ENCODE measurements around the gene STK33. TPM values are rescaled to one million over a fixed set of nuclear protein-coding genes. Genes with fewer than 3 reads are reported as not detected.

STK33 gene
- total and polyA plus RNA-seq, 2 of the 13 experiments (the other 11 are each of a cell fraction or from before 2014, with no cell fraction given), result 2.7 to 12.6 TPM

DNA sequence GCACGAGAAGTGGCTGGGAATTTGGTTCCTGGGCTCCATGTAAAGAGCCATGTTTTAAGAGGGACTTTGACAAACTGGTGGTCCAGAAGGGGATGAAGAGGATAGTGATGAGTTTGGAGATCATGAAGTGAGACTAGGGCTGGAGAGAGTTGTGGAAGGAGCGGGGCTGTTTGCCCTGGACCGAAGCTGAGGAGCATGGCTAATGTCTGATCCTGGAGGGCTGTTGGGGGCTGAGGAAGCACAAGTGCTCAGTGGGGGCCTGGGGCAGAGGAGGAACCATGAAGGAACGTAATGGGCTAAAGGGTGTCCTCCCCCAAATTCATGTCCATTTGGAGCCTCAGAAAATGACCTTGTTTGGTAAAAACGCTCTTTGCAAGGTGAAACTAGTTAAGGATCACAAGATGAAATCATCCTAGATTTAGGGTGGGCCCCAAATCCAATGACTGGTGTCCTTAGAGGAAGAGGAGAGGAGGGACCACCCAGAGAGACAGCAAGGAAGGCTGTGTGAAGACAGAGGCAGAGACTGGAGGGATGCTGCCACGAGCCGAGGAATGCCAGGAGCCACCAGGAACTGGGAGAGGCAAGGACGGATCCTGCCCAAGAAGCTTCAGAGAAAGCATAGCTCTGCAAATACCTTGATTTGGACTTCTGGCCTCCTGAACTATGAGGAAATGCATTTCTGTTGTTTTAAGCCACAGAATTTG is 223.1 kb downstream of the STK33 start:
- ATAC-seq (no peak), FAIRE-seq (no peak), DNase-seq (ENCODE audit: low spot score) (no peak)
- H3K4me2 ChIP-seq (ENCODE audit: low read depth, low read length), result no peak overlapping the region
- H4K20me1 ChIP-seq (ENCODE audit: insufficient read depth, low read length), result no peaks in the 10 kb centered on the region
- H3K27ac ChIP-seq (ENCODE audit: extremely low read length, insufficient read depth, low read length), result no peak overlapping the region
- H3K9ac ChIP-seq (ENCODE audit: insufficient read depth, low read depth, low read length), result no peak overlapping the region
- H2AFZ ChIP-seq (ENCODE audit: low read length), result no peak overlapping the region
- H3K4me3 ChIP-seq (replicated peaks in 1 of 3; ENCODE audit: insufficient read depth in 1 of 3, low read depth in 2 of 3, low read length in 3 of 3), result no peak overlapping the region
- no peaks in the 10 kb centered on the region for H3K36me3 ChIP-seq (replicated peaks in 1 of 2; ENCODE audit: control insufficient read depth in 1 of 2, insufficient read depth in 2 of 2, low read length in 2 of 2)
- H3K27me3 ChIP-seq (ENCODE audit: control insufficient read depth in 1 of 2, insufficient read depth in 2 of 2, low read length in 2 of 2), result no peaks in the 10 kb centered on the region; a peak in 1 of 5 replicates
- 41% methylated on average over 8 of the region's 8 CpGs for WGBS (ENCODE audit: low lambda C conversion rate)
- H3K4me1 ChIP-seq (ENCODE audit: insufficient read depth, low read length), result no peaks in the 10 kb centered on the region
- H3K79me2 ChIP-seq (ENCODE audit: insufficient read depth, low read length), result no peaks in the 10 kb centered on the region
- intact Hi-C loops (cut with micrococcal nuclease; ENCODE audit: unreplicated experiment) (no loop called here), in situ Hi-C loops (cut with HindIII; ENCODE audit: extremely low pct_ligation_motif_present, low pct_unique_long_range_greater_than_20kb) (no loop called here)
- no peaks in the 10 kb centered on the region for H3K9me3 ChIP-seq (ENCODE audit: low read length)
- TF ChIP-seq, protein P1, sequence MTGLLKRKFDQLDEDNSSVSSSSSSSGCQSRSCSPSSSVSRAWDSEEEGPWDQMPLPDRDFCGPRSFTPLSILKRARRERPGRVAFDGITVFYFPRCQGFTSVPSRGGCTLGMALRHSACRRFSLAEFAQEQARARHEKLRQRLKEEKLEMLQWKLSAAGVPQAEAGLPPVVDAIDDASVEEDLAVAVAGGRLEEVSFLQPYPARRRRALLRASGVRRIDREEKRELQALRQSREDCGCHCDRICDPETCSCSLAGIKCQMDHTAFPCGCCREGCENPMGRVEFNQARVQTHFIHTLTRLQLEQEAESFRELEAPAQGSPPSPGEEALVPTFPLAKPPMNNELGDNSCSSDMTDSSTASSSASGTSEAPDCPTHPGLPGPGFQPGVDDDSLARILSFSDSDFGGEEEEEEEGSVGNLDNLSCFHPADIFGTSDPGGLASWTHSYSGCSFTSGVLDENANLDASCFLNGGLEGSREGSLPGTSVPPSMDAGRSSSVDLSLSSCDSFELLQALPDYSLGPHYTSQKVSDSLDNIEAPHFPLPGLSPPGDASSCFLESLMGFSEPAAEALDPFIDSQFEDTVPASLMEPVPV (CRISPR knock-in tag; IDR thresholded peaks at IDR 0.05), result no peak
- TF ChIP-seq ZNF850 (CRISPR knock-in tag; conservative IDR thresholded peaks at IDR 0.05) (no peak), ZNF207 (IDR thresholded peaks at IDR 0.05; ENCODE audit: borderline replicate concordance) (no peak), PPARG (CRISPR knock-in tag; conservative IDR thresholded peaks at IDR 0.05) (no peak), RAD51 (IDR thresholded peaks at IDR 0.05; ENCODE audit: borderline replicate concordance) (no peak), RFX3 (CRISPR knock-in tag; IDR thresholded peaks at IDR 0.05) (no peak), KMT2A (CRISPR knock-in tag; IDR thresholded peaks at IDR 0.05) (no peak), ATF7-NPFF (CRISPR knock-in tag; IDR thresholded peaks at IDR 0.05; ENCODE audit: low read depth) (no peak), ZNF335 (CRISPR knock-in tag; IDR thresholded peaks at IDR 0.05) (no peak), ZNF572 (CRISPR knock-in tag; IDR thresholded peaks at IDR 0.05) (no peak), ZNF234 (CRISPR knock-in tag; conservative IDR thresholded peaks at IDR 0.05) (no peak)
- TF ChIP-seq, protein P2, sequence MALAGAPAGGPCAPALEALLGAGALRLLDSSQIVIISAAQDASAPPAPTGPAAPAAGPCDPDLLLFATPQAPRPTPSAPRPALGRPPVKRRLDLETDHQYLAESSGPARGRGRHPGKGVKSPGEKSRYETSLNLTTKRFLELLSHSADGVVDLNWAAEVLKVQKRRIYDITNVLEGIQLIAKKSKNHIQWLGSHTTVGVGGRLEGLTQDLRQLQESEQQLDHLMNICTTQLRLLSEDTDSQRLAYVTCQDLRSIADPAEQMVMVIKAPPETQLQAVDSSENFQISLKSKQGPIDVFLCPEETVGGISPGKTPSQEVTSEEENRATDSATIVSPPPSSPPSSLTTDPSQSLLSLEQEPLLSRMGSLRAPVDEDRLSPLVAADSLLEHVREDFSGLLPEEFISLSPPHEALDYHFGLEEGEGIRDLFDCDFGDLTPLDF (CRISPR knock-in tag; IDR thresholded peaks at IDR 0.05), result no peak
- CTCF ChIA-PET (ENCODE audit: low intra/inter-chr PET ratio, low total read pairs), result no interaction called here
- POLR2A ChIA-PET, result no interaction called here
- no TSS peak for BruUV-seq (replicated peaks)
